ENCODE measurements around the gene DR1. TPM values are rescaled to one million over a fixed set of nuclear protein-coding genes. Genes with fewer than 3 reads are reported as not detected.

Gene DR1
- total RNA-seq, 4 donors from 2014 or later: 21.0 to 31.6 (median 26.2) TPM

- WGBS, 2 donors: 84 to 92% methylated on average over 3 of the region's 3 CpGs
- H3K36me3 ChIP-seq: peaks cover 0 to 30% (median 0%) of the 10 kb centered on the region in 3 donors
- no peaks in the 10 kb centered on the region for H3K27me3 ChIP-seq
- no peak overlapping the region for H3K4me3 ChIP-seq
- H3K9me3 ChIP-seq: no peaks in the 10 kb centered on the region
- no peak overlapping the region for H3K27ac ChIP-seq
- TF ChIP-seq POLR2A (IDR thresholded peaks at IDR 0.05): no peak
- no peak for TF ChIP-seq EP300 (IDR thresholded peaks at IDR 0.05)
- TF ChIP-seq CTCF (IDR thresholded peaks at IDR 0.05): no peak
- H3K4me1 ChIP-seq: no peaks in the 10 kb centered on the region
- no peak for DNase-seq (ENCODE audit: low spot score in 2 of 2)
Measured at GRCh38 chr1:93322349-93322748, 23.4 kb upstream of the DR1 start.

DNA sequence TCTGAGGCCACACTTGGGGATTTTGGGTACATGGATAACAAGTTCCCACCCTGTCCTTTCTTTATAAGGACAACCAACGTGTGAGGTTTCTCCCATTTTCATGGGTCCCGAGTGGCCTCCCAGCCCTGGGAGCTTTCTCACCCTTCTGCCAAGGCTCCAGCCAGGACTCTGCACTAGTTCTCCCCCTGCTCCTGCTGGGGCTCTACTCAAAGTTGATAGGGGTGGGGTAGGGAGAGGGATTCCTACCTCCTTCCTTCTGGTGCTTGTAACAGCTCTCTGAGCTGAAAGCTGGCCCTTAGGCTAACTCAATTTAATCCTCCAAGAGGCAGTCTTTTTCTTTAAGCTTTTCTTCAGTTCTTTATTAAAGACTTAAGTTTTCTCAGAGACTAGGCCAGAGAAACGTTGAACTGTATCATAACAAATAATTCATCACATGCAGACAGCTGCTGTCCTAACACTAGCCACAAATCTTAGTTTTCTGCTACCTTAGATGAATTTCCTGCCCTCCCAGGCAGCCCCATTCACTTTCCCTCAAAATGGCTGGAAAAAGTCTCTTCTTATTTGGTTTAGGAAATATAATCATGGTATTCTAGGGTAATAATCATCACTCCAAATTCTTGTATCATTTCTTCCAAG lies 22.4 kb upstream of the DR1 start:
- no peak for TF ChIP-seq CTCF (IDR thresholded peaks at IDR 0.05)
- TF ChIP-seq POLR2A (IDR thresholded peaks at IDR 0.05): no peak
- no peak for TF ChIP-seq EP300 (IDR thresholded peaks at IDR 0.05)
- Histone ChIP-seq H3K27ac (no peak overlapping the region), H3K36me3 (peaks cover 0 to 29% (median 0%) of the 10 kb centered on the region in 3 donors), H3K9me3 (no peaks in the 10 kb centered on the region), H3K4me1 (no peaks in the 10 kb centered on the region), H3K4me3 (no peak overlapping the region), H3K27me3 (no peaks in the 10 kb centered on the region)
- no peak for DNase-seq (ENCODE audit: low spot score in 2 of 2)
- WGBS, 2 donors: 58 to 60% methylated on average over 3 of the region's 3 CpGs

DNA sequence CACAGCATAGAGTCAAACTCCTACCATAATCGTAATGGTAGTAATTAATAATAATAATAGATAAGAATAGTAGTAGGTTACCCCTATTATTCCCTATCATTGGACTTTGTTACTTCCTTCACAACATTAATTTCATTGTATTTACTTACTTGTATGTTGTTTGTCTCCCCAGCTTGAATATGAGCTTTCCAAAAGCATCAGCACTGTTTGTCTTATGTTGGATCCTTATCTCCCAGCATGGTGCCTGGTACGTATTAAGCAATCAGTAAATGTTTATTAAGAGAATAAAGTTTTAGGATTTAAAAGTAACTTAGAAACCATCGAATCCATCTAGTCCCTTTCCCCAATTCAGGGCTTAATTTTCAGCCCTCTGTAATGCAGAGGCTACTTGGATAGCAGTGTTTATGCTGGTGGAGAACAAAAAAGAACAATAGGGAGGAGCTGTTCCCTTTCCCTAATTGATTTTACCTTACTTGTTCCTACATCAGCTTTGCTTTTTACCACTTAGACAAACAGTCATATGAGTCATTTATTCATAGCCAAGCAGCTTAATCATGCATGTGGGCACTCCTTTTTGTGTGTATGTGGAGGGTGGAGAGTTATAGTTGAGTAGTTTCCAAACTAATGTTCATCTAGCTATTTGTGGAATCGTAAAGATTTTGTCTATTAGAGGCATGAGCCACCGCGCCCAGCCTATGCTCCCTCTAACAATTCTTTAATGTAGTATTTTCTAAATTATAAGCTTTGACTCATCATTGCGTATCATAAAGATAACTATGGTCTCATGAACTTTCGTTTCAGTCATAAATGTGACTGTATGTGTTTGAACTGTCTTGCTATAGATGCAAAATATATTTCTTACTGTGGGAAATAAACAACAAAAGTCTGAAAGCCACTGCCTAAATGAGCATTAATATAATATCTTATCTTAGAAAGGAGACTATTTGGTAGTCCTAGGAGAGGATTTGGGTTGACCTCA lies 20.9 kb upstream of the DR1 start:
- Histone ChIP-seq H3K27ac (no peak overlapping the region), H3K27me3 (no peaks in the 10 kb centered on the region), H3K4me3 (no peak overlapping the region), H3K4me1 (no peaks in the 10 kb centered on the region), H3K9me3 (no peaks in the 10 kb centered on the region), H3K36me3 (peaks cover 0 to 19% (median 0%) of the 10 kb centered on the region in 3 donors)
- 81% methylated on average over 8 of the region's 8 CpGs for WGBS, 2 donors
- TF ChIP-seq CTCF (IDR thresholded peaks at IDR 0.05) (no peak), EP300 (IDR thresholded peaks at IDR 0.05) (no peak), POLR2A (IDR thresholded peaks at IDR 0.05) (no peak)
- DNase-seq (ENCODE audit: low spot score in 2 of 2): no peak

GRCh38 chr1:93328809-93329760 lies 16.6 kb upstream of the DR1 start:
- no peak for TF ChIP-seq CTCF (IDR thresholded peaks at IDR 0.05)
- no peak for TF ChIP-seq POLR2A (IDR thresholded peaks at IDR 0.05)
- TF ChIP-seq EP300 (IDR thresholded peaks at IDR 0.05): no peak
- Histone ChIP-seq H3K27ac (no peak overlapping the region), H3K4me3 (no peak overlapping the region), H3K4me1 (no peaks in the 10 kb centered on the region), H3K27me3 (no peaks in the 10 kb centered on the region), H3K36me3 (peaks cover 0 to 2% (median 0%) of the 10 kb centered on the region in 3 donors), H3K9me3 (no peaks in the 10 kb centered on the region)
- no peak for DNase-seq (ENCODE audit: low spot score in 2 of 2)
- WGBS, 2 donors: 53 to 58% methylated on average over 3 of the region's 3 CpGs
